ENCODE data around the gene SLC18A2.

- TF ChIP-seq, protein P1, sequence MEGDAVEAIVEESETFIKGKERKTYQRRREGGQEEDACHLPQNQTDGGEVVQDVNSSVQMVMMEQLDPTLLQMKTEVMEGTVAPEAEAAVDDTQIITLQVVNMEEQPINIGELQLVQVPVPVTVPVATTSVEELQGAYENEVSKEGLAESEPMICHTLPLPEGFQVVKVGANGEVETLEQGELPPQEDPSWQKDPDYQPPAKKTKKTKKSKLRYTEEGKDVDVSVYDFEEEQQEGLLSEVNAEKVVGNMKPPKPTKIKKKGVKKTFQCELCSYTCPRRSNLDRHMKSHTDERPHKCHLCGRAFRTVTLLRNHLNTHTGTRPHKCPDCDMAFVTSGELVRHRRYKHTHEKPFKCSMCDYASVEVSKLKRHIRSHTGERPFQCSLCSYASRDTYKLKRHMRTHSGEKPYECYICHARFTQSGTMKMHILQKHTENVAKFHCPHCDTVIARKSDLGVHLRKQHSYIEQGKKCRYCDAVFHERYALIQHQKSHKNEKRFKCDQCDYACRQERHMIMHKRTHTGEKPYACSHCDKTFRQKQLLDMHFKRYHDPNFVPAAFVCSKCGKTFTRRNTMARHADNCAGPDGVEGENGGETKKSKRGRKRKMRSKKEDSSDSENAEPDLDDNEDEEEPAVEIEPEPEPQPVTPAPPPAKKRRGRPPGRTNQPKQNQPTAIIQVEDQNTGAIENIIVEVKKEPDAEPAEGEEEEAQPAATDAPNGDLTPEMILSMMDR (IDR thresholded peaks at IDR 0.05) = no peak
- no peak for TF ChIP-seq EZH2 (IDR thresholded peaks at IDR 0.05)
Observed at GRCh38 chr10:117197189-117197588, 43.7 kb upstream of the SLC18A2 start, which contains the start of gene KCNK18.
